HepG2 (cell line): Measurements from ENCODE around the gene ZNF22. TPM values are rescaled to one million over a fixed set of nuclear protein-coding genes. Genes with fewer than 3 reads are reported as not detected.

Experiments
- ATF4 ChIP-seq, 2 experiments: fragments of 450-650 bp in 1 of 2; sonication (generic) in 1 of 2; formaldehyde crosslinking; IDR thresholded peaks; 2 replicates each; pipeline versions ENCODE4 v1.5.0 to v1.8.0; 2020 to 2022; ENCODE audit warnings: mild to moderate bottlenecking in 1 of 2, missing genetic modification reagents in 1 of 2
- CEBPB ChIP-seq: IDR thresholded peaks from 2 replicates; pipeline ENCODE4 v1.6.1; 2011; ENCODE audit warnings: low read depth, low read length, improper control_type of control experiment, borderline replicate concordance
- DNMT1 ChIP-seq: sonication (generic); formaldehyde crosslinking; IDR thresholded peaks from 2 replicates; pipeline ENCODE4 v1.5.1; 2020; ENCODE audit warnings: mild to moderate bottlenecking, missing genetic modification reagents
- FOXO4 ChIP-seq: sonication (generic); formaldehyde crosslinking; conservative IDR thresholded peaks from 2 replicates; pipeline ENCODE4 v1.8.1; 2023; ENCODE audit warnings: missing genetic modification reagents
- HDAC6 ChIP-seq: fragments of 200-600 bp; sonication (generic); IDR thresholded peaks from 2 replicates; pipeline ENCODE4 v1.7.0; 2017; ENCODE audit warnings: mild to moderate bottlenecking, antibody characterized with exemption, low read length, low read depth
- HOXA9 ChIP-seq: sonication (generic); formaldehyde crosslinking; IDR thresholded peaks from 2 replicates; pipeline ENCODE4 v1.8.1; 2022; ENCODE audit warnings: missing genetic modification reagents, mild to moderate bottlenecking, moderate library complexity, borderline replicate concordance
- KMT2A ChIP-seq: sonication (generic); formaldehyde crosslinking; IDR thresholded peaks from 2 replicates; pipeline ENCODE4 v1.4.0; 2020; ENCODE audit warnings: missing genetic modification reagents
- MTF2 ChIP-seq: sonication (generic); formaldehyde crosslinking; IDR thresholded peaks from 2 replicates; pipeline ENCODE4 v1.5.0; 2020; ENCODE audit warnings: missing genetic modification reagents, borderline replicate concordance
- RCOR2 ChIP-seq: IDR thresholded peaks from 2 replicates; pipeline ENCODE4 v1.6.1; 2016; ENCODE audit warnings: missing biosample characterization, missing genetic modification reagents
- RFX5 ChIP-seq: IDR thresholded peaks from 2 replicates; pipeline ENCODE4 v1.6.1; 2011; ENCODE audit warnings: low read depth, low read length, improper control_type of control experiment
- SATB2 ChIP-seq: sonication (generic); formaldehyde crosslinking; IDR thresholded peaks from 2 replicates; pipeline ENCODE4 v1.5.0; 2020; ENCODE audit warnings: missing genetic modification reagents
- STAT5B ChIP-seq: sonication (generic); formaldehyde crosslinking; IDR thresholded peaks from 2 replicates; pipeline ENCODE4 v1.4.0; 2020; ENCODE audit warnings: missing genetic modification reagents
- ZNF337 ChIP-seq: sonication (generic); formaldehyde crosslinking; IDR thresholded peaks from 2 replicates; pipeline ENCODE4 v1.5.1; 2020; ENCODE audit warnings: missing genetic modification reagents, low read depth, mild to moderate bottlenecking, borderline replicate concordance
- ZNF33A ChIP-seq: sonication (generic); formaldehyde crosslinking; IDR thresholded peaks from 2 replicates; pipeline ENCODE4 v1.5.1; 2020; ENCODE audit warnings: missing genetic modification reagents, mild to moderate bottlenecking, moderate library complexity, borderline replicate concordance
- ZNF382 ChIP-seq: sonication (generic); formaldehyde crosslinking; IDR thresholded peaks from 2 replicates; pipeline ENCODE4 v1.5.0; 2020; ENCODE audit warnings: missing genetic modification reagents, mild to moderate bottlenecking, borderline replicate concordance
- ZNF501 ChIP-seq: sonication (generic); formaldehyde crosslinking; IDR thresholded peaks from 2 replicates; pipeline ENCODE4 v1.5.1; 2020; ENCODE audit warnings: mild to moderate bottlenecking, moderate library complexity, missing genetic modification reagents
- ZNF549 ChIP-seq: sonication (generic); formaldehyde crosslinking; IDR thresholded peaks from 2 replicates; pipeline ENCODE4 v1.5.0; 2020; ENCODE audit warnings: missing genetic modification reagents
- ZNF672 ChIP-seq: sonication (generic); formaldehyde crosslinking; IDR thresholded peaks from 2 replicates; pipeline ENCODE4 v1.8.1; 2022; ENCODE audit warnings: missing genetic modification reagents
- ZNF674 ChIP-seq: sonication (generic); formaldehyde crosslinking; IDR thresholded peaks from 2 replicates; pipeline ENCODE4 v1.5.0; 2020; ENCODE audit warnings: low read depth, mild to moderate bottlenecking, missing genetic modification reagents
- ZNF749 ChIP-seq: sonication (generic); formaldehyde crosslinking; IDR thresholded peaks from 2 replicates; pipeline ENCODE4 v1.8.0; 2022; ENCODE audit warnings: mild to moderate bottlenecking, missing genetic modification reagents, moderate library complexity, borderline replicate concordance
- ZNF816 ChIP-seq: sonication (generic); formaldehyde crosslinking; IDR thresholded peaks from 2 replicates; pipeline ENCODE4 v1.8.0; 2022; ENCODE audit warnings: missing genetic modification reagents, mild to moderate bottlenecking, borderline replicate concordance
- polyA plus RNA-seq, 8 experiments: library from polyadenylated mRNA; depleted of rRNA in 3 of 8; stranded (reverse) in 7 of 8; unstranded in 1 of 8; fragments of >200 nt; fragmentation: Illumina TruSeq in 4 of 8; extraction: Trizol in 4 of 8; gene quantifications; 2 replicates each; pipeline versions ENCODE4 v1.2.1 to v1.2.3, GENCODE V29; 2011 to 2016; ENCODE audit warnings: low read depth in 4 of 8, missing spikeins in 1 of 8, mixed read lengths in 1 of 8; ENCODE audit not compliant: insufficient read depth in 1 of 8
- total RNA-seq, 5 experiments: library from RNA; depleted of rRNA; stranded (reverse); fragments of >200 nt; fragmentation: Illumina TruSeq; extraction: Trizol; gene quantifications; 2 replicates each; pipeline ENCODE4 v1.2.3, GENCODE V29; 2016; ENCODE audit warnings: low read depth in 1 of 5
- TF ChIP-seq, protein P1 (sequence below): sonication (generic); formaldehyde crosslinking; IDR thresholded peaks from 2 replicates; pipeline ENCODE4 v1.4.0; 2020; ENCODE audit warnings: missing genetic modification reagents, borderline replicate concordance
- TF ChIP-seq, protein P2 (sequence below): sonication (generic); formaldehyde crosslinking; conservative IDR thresholded peaks from 2 replicates; pipeline ENCODE4 v1.8.0; 2022; ENCODE audit warnings: low read depth, missing genetic modification reagents

ZNF22 gene
- total and polyA plus RNA-seq, 2 of the 13 experiments (the other 11 are each of a cell fraction or from before 2014, with no cell fraction given) = 0.40 to 1.3 TPM

- TF ChIP-seq ZNF549 (CRISPR knock-in tag) (no peak), ZNF749 (CRISPR knock-in tag) (peak; percentile 36; the same call in 1 of the 2 replicates), DNMT1 (CRISPR knock-in tag) (no peak), ZNF672 (CRISPR knock-in tag) (no peak), ZNF674 (peak; percentile 93; the same call in 1 of the 2 replicates), SATB2 (CRISPR knock-in tag) (no peak), FOXO4 (CRISPR knock-in tag) (no peak), RFX5 (no peak), ZNF33A (peak; percentile 32; the same call in 1 of the 2 replicates), ZNF501 (CRISPR knock-in tag) (peak; percentile 40; the same call in 1 of the 2 replicates), HOXA9 (CRISPR knock-in tag) (no peak; the same call in 1 of the 2 replicates), STAT5B (CRISPR knock-in tag) (no peak), ZNF337 (CRISPR knock-in tag) (no peak), ATF4 (CRISPR knock-in tag; IDR thresholded peaks at IDR 0.05) (peak in 1 of 2 experiments; percentile 6; a peak in 1 of 4 replicates), MTF2 (CRISPR knock-in tag) (no peak), CEBPB (no peak), RCOR2 (CRISPR knock-in tag) (no peak), ZNF816 (no peak; the same call in 1 of the 2 replicates), ZNF382 (CRISPR knock-in tag) (no peak), KMT2A (CRISPR knock-in tag) (no peak), HDAC6 (no peak)
- TF ChIP-seq, protein P1, sequence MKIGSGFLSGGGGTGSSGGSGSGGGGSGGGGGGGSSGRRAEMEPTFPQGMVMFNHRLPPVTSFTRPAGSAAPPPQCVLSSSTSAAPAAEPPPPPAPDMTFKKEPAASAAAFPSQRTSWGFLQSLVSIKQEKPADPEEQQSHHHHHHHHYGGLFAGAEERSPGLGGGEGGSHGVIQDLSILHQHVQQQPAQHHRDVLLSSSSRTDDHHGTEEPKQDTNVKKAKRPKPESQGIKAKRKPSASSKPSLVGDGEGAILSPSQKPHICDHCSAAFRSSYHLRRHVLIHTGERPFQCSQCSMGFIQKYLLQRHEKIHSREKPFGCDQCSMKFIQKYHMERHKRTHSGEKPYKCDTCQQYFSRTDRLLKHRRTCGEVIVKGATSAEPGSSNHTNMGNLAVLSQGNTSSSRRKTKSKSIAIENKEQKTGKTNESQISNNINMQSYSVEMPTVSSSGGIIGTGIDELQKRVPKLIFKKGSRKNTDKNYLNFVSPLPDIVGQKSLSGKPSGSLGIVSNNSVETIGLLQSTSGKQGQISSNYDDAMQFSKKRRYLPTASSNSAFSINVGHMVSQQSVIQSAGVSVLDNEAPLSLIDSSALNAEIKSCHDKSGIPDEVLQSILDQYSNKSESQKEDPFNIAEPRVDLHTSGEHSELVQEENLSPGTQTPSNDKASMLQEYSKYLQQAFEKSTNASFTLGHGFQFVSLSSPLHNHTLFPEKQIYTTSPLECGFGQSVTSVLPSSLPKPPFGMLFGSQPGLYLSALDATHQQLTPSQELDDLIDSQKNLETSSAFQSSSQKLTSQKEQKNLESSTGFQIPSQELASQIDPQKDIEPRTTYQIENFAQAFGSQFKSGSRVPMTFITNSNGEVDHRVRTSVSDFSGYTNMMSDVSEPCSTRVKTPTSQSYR (CRISPR knock-in tag) = no peak
- TF ChIP-seq, protein P2, sequence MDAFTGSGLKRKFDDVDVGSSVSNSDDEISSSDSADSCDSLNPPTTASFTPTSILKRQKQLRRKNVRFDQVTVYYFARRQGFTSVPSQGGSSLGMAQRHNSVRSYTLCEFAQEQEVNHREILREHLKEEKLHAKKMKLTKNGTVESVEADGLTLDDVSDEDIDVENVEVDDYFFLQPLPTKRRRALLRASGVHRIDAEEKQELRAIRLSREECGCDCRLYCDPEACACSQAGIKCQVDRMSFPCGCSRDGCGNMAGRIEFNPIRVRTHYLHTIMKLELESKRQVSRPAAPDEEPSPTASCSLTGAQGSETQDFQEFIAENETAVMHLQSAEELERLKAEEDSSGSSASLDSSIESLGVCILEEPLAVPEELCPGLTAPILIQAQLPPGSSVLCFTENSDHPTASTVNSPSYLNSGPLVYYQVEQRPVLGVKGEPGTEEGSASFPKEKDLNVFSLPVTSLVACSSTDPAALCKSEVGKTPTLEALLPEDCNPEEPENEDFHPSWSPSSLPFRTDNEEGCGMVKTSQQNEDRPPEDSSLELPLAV (CRISPR knock-in tag) = no peak
Observed at GRCh38 chr10:44977287-44978212, 23.2 kb upstream of the ZNF22 start (continued).
